NCI-H128 (cell line): ENCODE measurements around the gene AKAIN1.

ENCODE experiments used
- DNase-seq: peaks from one replicate; lab custom pipeline; 2025; ENCODE audit not compliant: unreplicated experiment; lab: John Stamatoyannopoulos, UW

The AKAIN1 gene

DNA sequence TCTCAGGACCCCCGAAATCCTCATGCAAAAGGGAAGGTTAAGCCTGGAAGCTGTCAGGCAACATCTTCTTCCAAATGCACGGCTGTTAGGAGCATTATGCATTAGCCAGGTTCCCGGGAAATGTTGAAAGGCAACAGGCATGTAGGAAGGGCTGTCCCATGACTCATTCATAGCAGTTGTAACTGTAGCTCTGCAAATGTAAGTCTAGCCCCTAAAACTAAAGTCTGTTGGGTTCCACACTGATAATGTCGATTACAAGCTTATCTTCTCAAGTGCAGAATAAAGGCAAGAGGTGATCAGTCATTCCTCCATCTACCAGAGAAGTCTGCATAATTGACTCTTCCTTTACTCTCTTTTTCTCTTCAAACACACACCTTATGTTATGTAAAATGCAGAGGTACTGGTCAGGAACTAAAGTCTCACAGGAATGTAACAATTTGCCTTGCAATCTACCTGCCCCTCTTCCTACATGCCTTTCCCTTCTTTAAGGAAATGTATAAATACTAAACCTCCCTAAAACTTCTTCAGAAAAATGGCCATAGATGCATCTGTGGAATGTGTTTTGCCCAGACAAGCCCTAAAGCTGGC, 99.8 kb downstream of the AKAIN1 start:
- no peak for DNase-seq

- DNase-seq = no peak
Measured at GRCh38 chr18:5095239-5095638, 101.8 kb downstream of the AKAIN1 start.

GRCh38 chr18:5093902-5094301, 103.2 kb downstream of the AKAIN1 start:
- DNase-seq = no peak
